ENCODE results near the gene CABCOCO1.
"Not testable (repeated sequence)": the region's sequence is repeated elsewhere in the genome, so short reads cannot be mapped to it uniquely, and the experiment has no call there.

CABCOCO1 gene

DNA sequence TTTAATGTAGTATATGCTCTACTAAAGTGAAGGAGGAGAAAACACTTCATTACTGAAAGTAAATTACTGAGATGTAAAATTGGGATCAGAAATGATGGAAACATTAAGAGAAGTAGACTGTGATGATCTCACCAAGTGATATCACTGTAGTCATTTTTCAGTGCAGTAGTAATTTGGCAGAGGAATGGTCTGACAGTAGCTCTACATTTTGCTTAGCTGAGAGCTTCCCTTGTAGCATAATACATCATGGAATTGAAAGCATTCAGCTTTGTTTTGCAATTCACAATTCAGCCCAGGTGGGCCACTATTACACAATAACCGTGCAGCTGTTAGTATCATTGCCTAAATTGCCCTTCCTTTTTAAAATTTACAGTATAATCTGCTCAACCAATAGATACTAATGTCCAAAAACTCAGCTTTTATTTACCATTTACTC lies 19.4 kb upstream of the CABCOCO1 start:
- no peak for DNase-seq

DNA sequence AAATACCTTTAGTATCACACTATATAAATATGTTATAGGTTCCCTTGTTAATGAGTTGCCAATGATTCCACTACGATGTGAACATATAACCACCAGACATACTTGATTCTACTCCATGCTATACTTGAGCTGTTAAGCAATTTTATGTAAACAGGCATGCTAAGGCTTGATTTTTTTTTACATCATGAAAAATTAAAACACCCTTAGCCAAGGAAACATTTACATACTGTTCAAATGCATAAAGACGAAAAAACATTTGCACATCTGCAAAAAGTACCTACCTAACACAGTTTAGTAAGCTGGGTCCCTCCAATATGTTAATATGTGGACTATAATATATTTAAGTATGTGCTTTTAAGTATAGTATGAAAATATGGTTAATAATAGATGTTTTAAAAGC lies 9.0 kb upstream of the CABCOCO1 start:
- DNase-seq, result no peak

DNA sequence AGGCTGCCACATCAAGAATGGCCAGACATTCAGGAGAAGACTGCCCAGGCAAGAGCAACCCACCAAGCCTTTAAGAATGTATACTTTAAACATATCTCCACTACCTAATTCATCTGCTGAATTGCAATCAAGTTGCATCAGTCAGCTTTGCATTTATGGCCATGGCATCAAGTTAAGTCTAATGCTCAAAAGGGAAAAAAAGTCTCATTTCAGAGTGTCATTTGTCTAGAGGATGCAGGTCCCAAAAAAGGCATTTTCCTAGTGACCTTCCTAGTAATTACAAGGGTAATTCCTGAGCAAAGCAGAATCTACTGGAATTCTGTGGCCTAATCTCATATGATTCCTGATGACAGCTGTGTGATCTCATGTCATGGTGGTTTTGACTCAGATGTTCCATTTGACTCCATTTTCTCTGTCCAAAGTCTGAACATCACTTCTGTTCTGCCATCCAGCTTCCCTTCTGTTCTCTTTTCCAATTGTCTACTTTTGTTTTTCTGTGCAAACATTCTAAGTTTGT lies 7.3 kb upstream of the CABCOCO1 start:
- DNase-seq, result no peak

DNA sequence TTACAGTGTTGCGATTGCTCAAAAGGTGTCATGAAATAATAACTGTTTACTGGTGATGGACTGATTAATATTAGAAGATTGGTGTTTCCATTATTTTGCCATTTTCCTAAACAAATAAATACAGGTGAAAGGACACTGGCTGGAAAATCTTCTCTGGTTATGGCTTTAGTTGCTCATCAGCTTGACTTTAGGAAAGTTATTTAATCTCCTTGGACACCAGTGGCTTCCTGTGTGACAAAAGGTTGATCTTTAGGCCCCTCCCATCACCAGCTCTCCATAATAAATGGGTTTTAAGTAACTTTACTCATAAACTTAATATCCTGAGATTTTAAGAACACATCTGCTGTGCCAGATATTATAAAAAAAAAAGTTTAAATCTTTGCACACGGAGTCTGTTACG lies 737 bp downstream of the CABCOCO1 start:
- no peak for DNase-seq

DNA sequence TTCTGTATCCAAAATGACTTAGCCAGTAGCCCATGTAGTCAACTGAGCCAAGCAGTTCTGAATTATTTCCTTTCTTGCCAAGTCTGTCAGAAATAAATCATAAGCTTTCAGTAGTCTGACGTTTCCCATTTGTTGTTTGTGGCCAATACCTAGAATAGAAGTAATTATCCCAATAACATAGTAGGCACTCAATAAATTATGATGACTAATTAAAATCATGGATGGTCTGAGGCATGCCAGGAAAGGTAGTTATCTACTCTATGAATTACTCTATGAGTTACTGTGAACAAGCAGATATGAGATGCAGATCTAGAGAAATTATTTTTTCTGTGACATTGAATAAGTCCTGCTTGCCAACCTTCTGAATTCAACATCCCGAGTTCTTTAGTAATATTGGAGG lies 2.3 kb downstream of the CABCOCO1 start:
- DNase-seq, result no peak

GRCh38 chr10:61669161-61669725 lies 6.5 kb downstream of the CABCOCO1 start:
- no peak for DNase-seq

DNA sequence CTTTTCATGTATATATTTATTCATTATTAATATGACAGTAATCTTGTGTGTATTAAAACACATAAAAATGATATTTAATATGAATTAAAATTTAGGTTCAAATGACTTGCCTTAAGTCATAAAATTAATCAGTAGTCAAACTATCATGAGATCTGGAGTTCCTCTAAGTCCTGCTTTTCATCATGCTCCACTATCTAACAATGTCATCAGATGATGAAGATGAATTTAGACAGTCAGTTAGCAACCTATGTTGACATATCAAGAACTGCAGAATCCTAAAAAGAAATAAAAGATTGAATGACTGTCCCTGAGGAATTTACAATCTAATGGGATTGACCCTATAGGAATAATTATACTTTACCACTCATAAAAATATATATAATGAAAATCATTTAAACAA lies 7.1 kb downstream of the CABCOCO1 start:
- DNase-seq, result no peak

GRCh38 chr10:61673360-61673759 lies 10.6 kb downstream of the CABCOCO1 start:
- no peak for DNase-seq

- no peak for DNase-seq
These were observed 19.6 kb downstream of the CABCOCO1 start for GRCh38 chr10:61682323-61682722.

- no peak for DNase-seq
These were observed 20.6 kb downstream of the CABCOCO1 start for GRCh38 chr10:61683319-61683718.

DNA sequence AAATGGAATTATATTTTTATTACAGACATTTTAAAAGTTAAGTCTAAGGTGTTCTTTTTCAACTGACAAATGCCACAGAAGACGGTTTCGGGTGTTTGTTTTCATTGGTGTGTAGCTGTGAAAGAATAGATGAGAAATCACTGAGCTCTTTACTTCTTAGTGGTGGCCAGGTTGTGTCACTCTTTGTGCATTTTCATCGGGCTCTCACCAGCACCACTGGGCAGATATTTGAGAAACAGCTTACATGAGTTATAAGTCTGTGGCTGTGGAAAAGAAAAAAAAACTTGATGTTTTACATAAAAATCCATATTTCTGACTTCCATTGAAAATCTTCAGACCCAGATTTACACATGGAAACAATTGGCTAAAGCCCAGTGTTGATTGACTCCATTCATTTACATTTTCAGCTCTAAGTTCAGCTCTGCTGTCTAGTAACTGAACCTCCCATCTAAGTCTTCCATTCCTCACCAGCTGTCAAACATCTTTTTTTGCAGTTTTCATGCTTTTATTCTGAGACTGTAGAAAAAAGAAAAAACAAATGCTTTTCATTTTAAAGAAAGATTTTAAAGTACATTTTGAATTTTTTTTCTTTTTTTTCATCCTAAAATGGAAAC lies 22.3 kb downstream of the CABCOCO1 start:
- DNase-seq, result no peak

DNA sequence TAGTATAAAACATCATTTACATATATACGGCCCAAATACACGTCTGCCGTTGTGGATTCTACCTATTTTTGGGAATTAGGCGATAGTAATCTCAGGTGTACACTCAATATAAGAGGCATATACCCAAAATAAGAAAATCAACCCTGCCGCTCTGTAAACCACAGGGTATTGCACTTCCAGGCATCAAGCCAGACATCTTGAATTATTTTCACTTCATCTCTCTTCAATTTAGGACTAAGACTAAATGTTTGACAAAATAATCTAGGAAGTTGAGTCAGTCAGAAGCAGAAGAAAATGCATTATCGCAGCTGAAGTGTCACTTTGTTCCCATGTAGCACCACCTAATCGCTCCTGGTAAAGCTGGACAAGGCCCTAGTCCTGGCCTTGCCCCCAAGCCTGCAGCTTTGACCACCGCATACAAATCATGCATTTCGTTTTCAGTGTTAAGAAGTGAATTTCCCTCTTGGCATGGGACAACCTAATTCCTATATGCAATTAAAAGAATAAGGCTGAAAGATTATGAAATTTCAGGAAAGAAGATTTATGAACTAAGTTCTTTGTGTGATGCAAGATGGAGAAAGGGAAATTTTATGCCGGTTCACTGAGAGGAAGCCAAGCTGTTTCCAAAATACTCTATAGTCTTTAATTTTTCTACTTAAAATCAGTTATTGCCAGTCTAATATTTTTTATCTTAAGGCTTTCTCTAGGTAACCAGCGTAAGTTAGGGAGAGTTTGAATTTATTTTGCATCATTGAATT lies 26.0 kb downstream of the CABCOCO1 start:
- DNase-seq, result no peak

DNA sequence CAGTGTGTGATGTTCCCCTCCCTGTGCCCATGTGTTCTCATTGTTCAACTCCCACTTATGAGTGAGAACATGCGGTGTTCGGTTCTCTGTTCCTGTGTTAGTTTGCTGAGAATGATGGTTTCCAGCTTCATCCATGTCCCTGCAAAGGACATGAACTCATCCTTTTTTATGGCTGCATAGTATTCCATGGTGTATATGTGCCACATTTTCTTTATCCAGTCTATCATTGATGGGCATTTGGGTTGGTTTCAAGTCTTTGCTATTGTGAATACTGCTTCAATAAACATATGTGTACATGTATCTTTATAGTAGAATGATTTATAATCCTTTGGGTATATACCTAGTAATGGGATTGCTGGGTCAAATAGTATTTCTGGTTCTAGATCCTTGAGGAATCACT lies 28.9 kb downstream of the CABCOCO1 start:
- not testable (repeated sequence) for DNase-seq

- no peak for DNase-seq
These were observed 29.8 kb downstream of the CABCOCO1 start for GRCh38 chr10:61692447-61693010.

- no peak for DNase-seq
These were observed 36.4 kb downstream of the CABCOCO1 start for GRCh38 chr10:61698968-61699655.

- DNase-seq, result no peak
These were observed 38.5 kb downstream of the CABCOCO1 start for GRCh38 chr10:61701055-61701705.

DNA sequence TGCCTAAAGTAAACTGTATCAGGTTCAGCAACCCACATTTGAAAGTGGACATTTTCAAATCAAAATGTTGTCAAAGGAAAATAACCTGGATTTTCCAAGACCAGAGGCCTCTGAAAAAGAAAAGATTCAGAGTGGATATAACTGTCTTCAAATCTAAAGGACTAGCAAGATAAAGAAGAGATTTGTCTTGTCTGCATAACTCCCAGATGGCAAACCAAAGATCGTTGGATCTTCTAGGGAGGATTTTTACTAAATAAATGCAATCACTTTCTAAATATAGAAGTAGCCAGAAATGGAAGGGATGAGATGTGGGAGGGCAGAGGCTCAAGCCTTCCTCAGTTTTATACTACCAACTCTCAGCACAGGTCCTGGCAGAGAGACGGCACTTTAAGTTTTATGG lies 39.0 kb downstream of the CABCOCO1 start:
- no peak for DNase-seq

DNA sequence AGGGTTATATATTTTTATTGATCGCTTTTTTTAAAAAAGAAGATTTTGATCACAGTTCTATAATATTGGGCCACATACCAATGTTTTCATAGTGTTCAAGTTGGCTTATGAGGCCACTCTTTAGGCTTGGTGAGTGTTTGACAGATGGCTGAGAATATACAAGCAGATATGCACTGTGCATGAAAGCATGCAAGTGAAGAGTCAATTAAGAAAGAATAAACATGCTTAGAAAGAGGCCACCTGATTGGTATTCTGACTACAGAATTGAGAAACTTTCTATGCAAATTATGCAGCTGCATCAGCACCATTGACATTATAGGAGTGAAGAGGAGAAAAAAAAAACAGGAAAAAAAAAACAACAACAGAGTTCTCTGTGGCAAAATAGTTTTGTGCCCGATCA lies 39.9 kb downstream of the CABCOCO1 start:
- no peak for DNase-seq

- no peak for DNase-seq
These were observed 42.4 kb downstream of the CABCOCO1 start for GRCh38 chr10:61705022-61705613.

DNA sequence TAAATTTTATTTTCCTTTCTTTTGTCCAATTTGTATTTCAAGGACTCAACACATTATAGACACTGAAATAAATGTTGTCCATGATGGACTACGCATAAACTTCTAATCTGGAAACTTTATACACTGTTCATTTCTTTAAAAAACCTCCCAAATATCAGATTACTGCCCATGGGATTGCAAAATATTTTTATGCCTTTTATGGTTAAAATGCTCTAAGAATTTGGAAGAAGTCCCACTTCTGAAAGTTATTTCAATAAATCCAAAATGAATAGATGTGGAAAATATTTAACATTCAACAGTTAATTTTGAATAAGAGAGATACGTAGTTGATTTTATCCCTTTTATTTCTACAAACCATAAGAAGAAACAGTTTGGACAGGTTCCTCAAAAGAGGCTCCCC lies 46.1 kb downstream of the CABCOCO1 start:
- no peak for DNase-seq

DNA sequence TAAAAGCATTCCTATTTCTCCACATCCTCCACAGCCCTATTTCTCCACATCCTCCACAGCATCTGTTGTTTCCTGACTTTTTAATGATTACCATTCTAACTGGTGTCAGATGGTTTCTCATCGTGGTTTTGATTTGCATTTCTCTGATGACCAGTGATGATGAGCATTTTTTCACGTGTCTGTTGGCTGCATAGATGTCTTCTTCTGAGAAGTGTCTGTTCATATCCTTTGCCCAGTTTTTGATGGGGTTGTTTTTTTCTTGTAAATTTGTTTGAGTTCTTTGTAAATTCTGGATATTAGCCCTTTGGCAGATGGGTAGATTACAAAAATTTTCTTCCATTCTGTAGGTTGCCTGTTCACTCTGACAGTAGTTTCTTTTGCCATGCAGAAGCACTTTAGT lies 49.4 kb downstream of the CABCOCO1 start:
- not testable (repeated sequence) for DNase-seq

GRCh38 chr10:61719475-61719874 lies 56.7 kb downstream of the CABCOCO1 start:
- DNase-seq, result not testable (repeated sequence)
